Osteocyte (in vitro differentiated cells): ENCODE data around the gene VWF. TPM values are rescaled to one million over a fixed set of nuclear protein-coding genes. Genes with fewer than 3 reads are reported as not detected.

Experiments used
- DNase-seq: peaks from one replicate; pipeline ENCODE4 v3.0.0; 2021; ENCODE audit warnings: mixed read lengths; ENCODE audit not compliant: unreplicated experiment; ENCODE audit errors: extremely low spot score
- H3K27ac Mint-ChIP-seq: one replicate; pipeline ENCODE4 v1.8.0; 2021; ENCODE audit warnings: mild to moderate bottlenecking, mixed read lengths; ENCODE audit not compliant: unreplicated experiment
- H3K27me3 Mint-ChIP-seq: one replicate; pipeline ENCODE4 v1.8.0; 2021; ENCODE audit warnings: mixed read lengths; ENCODE audit not compliant: unreplicated experiment
- H3K36me3 Mint-ChIP-seq: one replicate; pipeline ENCODE4 v1.8.0; 2021; ENCODE audit warnings: mixed read lengths; ENCODE audit not compliant: unreplicated experiment
- H3K4me1 Mint-ChIP-seq: one replicate; pipeline ENCODE4 v1.8.0; 2021; ENCODE audit warnings: mixed read lengths; ENCODE audit not compliant: unreplicated experiment
- H3K4me3 Mint-ChIP-seq: one replicate; pipeline ENCODE4 v1.8.0; 2021; ENCODE audit warnings: mild to moderate bottlenecking, moderate library complexity, mixed read lengths; ENCODE audit not compliant: unreplicated experiment
- H3K9me3 Mint-ChIP-seq: one replicate; pipeline ENCODE4 v1.8.0; 2021; ENCODE audit warnings: mixed read lengths; ENCODE audit not compliant: unreplicated experiment
- total RNA-seq: library from RNA; stranded (reverse); gene quantifications from 2 replicates; pipeline ENCODE4 v1.2.1, GENCODE V29; 2021
- TF ChIP-seq, protein P1 (sequence below): fragments of 200-600 bp; sonication (generic); IDR thresholded peaks from 2 replicates; pipeline ENCODE4 v1.5.0; 2021; ENCODE audit warnings: antibody characterized with exemption, mild to moderate bottlenecking, moderate library complexity

Gene VWF
- total RNA-seq, 1 donor from 2014 or later = 0.13 TPM

DNA sequence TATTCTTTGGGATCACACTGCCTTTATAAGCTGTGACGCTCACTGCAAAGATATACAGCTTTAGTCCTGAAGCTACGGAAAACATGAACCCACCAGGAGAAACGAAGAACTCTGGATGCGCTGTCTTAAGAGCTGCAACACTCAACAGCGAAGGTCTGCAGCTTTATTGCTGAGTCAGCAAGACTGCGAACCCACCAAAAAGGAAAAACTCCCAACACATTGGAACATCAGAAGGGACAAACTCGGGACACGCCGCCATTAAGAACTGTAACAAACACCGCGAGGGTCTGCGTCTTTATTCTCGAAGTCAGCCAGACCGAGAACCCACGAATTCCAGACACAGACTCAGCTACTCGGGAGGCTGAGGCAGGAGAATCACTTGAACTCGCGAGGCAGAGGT is 9.2 kb upstream of the VWF start:
- Mint-ChIP-seq H3K4me1 (no peaks in the 10 kb centered on the region), H3K27ac (no peak overlapping the region), H3K36me3 (no peaks in the 10 kb centered on the region), H3K9me3 (peaks cover 4% of the 10 kb centered on the region), H3K4me3 (no peak overlapping the region), H3K27me3 (peaks cover 2% of the 10 kb centered on the region)
- DNase-seq = no peak
- TF ChIP-seq, protein P1, sequence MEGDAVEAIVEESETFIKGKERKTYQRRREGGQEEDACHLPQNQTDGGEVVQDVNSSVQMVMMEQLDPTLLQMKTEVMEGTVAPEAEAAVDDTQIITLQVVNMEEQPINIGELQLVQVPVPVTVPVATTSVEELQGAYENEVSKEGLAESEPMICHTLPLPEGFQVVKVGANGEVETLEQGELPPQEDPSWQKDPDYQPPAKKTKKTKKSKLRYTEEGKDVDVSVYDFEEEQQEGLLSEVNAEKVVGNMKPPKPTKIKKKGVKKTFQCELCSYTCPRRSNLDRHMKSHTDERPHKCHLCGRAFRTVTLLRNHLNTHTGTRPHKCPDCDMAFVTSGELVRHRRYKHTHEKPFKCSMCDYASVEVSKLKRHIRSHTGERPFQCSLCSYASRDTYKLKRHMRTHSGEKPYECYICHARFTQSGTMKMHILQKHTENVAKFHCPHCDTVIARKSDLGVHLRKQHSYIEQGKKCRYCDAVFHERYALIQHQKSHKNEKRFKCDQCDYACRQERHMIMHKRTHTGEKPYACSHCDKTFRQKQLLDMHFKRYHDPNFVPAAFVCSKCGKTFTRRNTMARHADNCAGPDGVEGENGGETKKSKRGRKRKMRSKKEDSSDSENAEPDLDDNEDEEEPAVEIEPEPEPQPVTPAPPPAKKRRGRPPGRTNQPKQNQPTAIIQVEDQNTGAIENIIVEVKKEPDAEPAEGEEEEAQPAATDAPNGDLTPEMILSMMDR = no peak

DNA sequence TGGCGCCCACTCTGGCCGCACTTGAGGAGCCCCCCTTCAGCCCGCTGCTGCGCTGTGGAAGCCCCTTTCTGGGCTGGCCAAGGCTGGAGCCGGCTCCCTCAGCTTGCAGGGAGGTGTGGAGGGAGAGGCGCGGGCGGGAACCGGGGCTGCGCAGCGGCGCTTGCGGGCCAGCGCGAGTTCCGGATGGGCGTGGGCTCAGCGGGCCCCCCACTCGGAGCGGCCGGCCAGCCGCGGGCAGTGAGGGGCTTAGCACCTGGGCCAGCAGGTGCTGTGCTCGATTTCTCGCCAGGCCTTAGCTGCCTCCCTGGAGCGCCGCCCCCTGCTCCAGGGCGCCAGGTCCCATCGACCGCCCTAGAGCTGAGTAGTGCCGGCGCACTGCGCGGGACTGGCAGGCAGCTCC is 8.0 kb upstream of the VWF start:
- H3K27ac Mint-ChIP-seq = no peak overlapping the region
- H3K27me3 Mint-ChIP-seq = peaks cover 2% of the 10 kb centered on the region
- DNase-seq = no peak
- peaks cover 4% of the 10 kb centered on the region for H3K9me3 Mint-ChIP-seq
- no peak overlapping the region for H3K4me3 Mint-ChIP-seq
- TF ChIP-seq, protein P1 = no peak
- no peaks in the 10 kb centered on the region for H3K36me3 Mint-ChIP-seq
- peaks cover 6% of the 10 kb centered on the region for H3K4me1 Mint-ChIP-seq

DNA sequence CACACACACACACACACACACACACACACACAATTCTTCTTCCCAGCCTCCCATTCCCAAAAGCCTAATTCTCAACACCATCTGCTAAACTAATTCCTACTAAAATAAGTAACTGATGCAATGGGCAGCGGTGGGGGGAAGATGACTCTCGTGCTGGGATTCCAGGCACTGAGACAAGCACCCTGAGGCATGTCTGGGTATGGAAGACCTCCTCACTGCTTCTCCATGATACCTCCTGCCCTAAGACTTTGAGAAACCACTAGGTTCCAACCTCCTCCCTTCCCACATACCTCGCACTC is 789 bp upstream of the VWF start:
- Mint-ChIP-seq H3K4me3 (no peak overlapping the region), H3K27me3 (no peaks in the 10 kb centered on the region)

DNA sequence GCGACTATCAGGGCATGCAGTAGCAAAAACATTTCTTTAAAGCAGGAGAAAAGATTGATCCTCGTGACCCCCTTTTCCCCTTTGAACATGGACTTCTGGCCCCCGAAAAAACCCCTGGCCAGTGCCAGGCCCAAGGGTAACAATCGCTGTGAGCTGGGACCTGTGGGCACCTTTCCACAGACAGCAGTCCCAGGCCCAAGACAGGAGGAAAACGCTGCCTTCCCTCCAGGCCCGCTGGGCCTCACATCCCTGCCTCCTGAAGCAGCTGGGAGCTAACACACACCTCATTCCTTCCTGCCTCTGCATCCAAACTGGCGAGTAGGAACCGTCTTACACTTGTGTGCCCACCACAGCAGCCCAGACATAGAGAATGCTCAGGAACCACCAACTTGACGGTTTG is 1.2 kb downstream of the VWF start:
- Mint-ChIP-seq H3K27ac (no peak overlapping the region), H3K4me1 (peaks cover 5% of the 10 kb centered on the region), H3K27me3 (no peaks in the 10 kb centered on the region), H3K4me3 (no peak overlapping the region), H3K9me3 (no peaks in the 10 kb centered on the region), H3K36me3 (no peaks in the 10 kb centered on the region)
- DNase-seq = no peak
- TF ChIP-seq, protein P1 = no peak

More for the DNA sequence above, 789 bp upstream of the VWF start:
- TF ChIP-seq, protein P1 = no peak
- H3K4me1 Mint-ChIP-seq = peaks cover 6% of the 10 kb centered on the region
- DNase-seq = no peak
- H3K9me3 Mint-ChIP-seq = no peaks in the 10 kb centered on the region
- H3K36me3 Mint-ChIP-seq = no peaks in the 10 kb centered on the region
- H3K27ac Mint-ChIP-seq = no peak overlapping the region

DNA sequence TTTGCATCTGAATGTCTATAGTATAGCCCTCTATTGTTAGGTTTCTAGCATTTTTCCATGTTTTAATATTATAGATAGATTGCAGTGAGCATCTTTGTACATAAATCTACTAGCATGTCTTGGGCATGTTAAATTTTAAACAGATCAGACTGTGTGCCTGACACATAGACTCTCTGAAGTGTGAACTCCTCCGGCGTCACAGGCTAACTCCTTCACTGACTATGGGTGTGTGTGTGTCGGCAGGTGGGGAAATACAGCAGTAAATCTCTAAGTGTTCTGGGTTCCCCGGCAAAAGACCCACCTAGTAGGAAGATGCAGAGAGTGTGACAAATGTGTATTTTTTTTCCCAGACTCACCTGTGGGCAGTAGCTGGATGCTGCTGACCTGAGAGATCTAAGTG is 2.3 kb downstream of the VWF start:
- H3K4me1 Mint-ChIP-seq = peaks cover 2% of the 10 kb centered on the region
- H3K4me3 Mint-ChIP-seq = no peak overlapping the region
- TF ChIP-seq, protein P1 = no peak
- no peaks in the 10 kb centered on the region for H3K9me3 Mint-ChIP-seq
- no peaks in the 10 kb centered on the region for H3K36me3 Mint-ChIP-seq
- H3K27me3 Mint-ChIP-seq = no peaks in the 10 kb centered on the region
- no peak for DNase-seq
- no peak overlapping the region for H3K27ac Mint-ChIP-seq
